Stomach (tissue), 4 donors: ENCODE measurements around the gene NR1I3.
"Not testable (repeated sequence)": the region's sequence is repeated elsewhere in the genome, so short reads cannot be mapped to it uniquely, and the experiment has no call there.

Source experiments
- CTCF ChIP-seq, 7 experiments: fragments of 450-650 bp in 4 of 7; fragments of 200-600 bp in 3 of 7; sonication (generic) in 3 of 7; IDR thresholded peaks; one replicate each; pipeline ENCODE4 v1.5.1; 2016 to 2019; ENCODE audit warnings: antibody characterized with exemption in 7 of 7, control low read depth in 2 of 7, mild to moderate bottlenecking in 1 of 7
- EP300 ChIP-seq: sonication (generic); formaldehyde crosslinking; IDR thresholded peaks from one replicate; pipeline ENCODE4 v1.6.1; 2017; ENCODE audit warnings: antibody characterized with exemption
- POLR2A ChIP-seq, 4 donors: fragments of 450-650 bp; IDR thresholded peaks; one replicate each; pipeline ENCODE4 v1.6.1; 2016; ENCODE audit warnings: antibody characterized with exemption in 4 of 4, control low read depth in 2 of 4, mild to moderate bottlenecking in 1 of 4, moderate library complexity in 1 of 4
- POLR2AphosphoS5 ChIP-seq, 3 donors: sonication (generic); formaldehyde crosslinking; IDR thresholded peaks; one replicate each; pipeline ENCODE4 v1.6.1; 2016; ENCODE audit warnings: antibody characterized with exemption in 3 of 3

- TF ChIP-seq CTCF (IDR thresholded peaks at IDR 0.05); POLR2A (IDR thresholded peaks at IDR 0.05); EP300; POLR2AphosphoS5 (IDR thresholded peaks at IDR 0.05): not testable (repeated sequence)
These were observed 19.1 kb upstream of the NR1I3 start for GRCh38 chr1:161257109-161257508.
